Epithelial cell of alveolus of lung (primary cell): ENCODE measurements around the gene JAK2. TPM values are rescaled to one million over a fixed set of nuclear protein-coding genes. Genes with fewer than 3 reads are reported as not detected.

ENCODE experiments used
- total RNA-seq: library from RNA; depleted of rRNA; stranded (reverse); fragments of >200 nt; gene quantifications from 2 replicates; pipeline ENCODE4 v1.2.1, GENCODE V29; 2015

Gene JAK2
- total RNA-seq, result 3.3 and 4.7 TPM in 2 replicates

DNA sequence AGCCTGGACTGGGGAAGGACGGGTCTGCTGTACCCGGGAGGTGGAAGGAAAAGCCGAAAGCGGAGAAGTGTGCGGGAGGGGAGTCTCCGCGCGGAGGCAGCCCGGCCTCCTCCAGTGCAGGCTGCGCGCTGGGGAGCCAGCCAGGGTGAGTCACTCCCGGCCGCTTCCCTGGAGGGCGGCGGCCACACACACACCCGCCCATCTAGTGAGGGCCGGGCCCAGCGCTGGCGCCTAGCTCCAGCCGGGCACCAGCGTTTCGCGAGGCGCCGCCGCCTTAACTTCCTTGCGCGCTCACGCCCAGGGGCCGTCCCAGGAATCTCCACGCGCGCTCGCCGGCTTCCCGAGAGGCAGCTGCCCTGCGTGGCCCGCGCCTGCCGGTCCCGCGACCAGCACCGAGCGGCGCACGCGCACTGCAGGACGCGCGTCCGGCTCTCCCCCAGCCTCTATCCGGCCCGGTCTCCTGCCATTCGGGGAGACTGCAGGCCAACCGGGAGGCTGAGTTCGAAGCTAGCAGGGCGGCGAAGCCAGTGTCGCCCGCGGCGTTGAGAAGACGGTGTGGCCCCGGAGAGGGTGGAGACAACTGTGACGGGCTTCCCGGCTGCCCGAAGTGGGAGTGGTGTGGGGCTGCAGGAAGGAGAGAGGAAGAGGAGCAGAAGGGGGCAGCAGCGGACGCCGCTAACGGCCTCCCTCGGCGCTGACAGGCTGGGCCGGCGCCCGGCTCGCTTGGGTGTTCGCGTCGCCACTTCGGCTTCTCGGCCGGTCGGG is at the start of gene JAK2:
Gene JAK2, plus strand, starts transcription at position 652 of the 765 bp plus-strand sequence. CDS start 36,716 bp downstream, outside the sequence.

Other genes with a start within 250 kb of the JAK2 start
- gene AK3, start 244.1 kb upstream of the JAK2 start, total RNA-seq, result 62.7 and 76.0 TPM in 2 replicates
- gene RCL1, start 192.3 kb upstream of the JAK2 start, total RNA-seq, result 15.8 and 17.6 TPM in 2 replicates
- not detected in 2 replicates for gene INSL6, start 200.4 kb downstream of the JAK2 start, total RNA-seq
- not detected in 2 replicates for gene INSL4, start 246.1 kb downstream of the JAK2 start, total RNA-seq